BLaER1 treated with 17β-estradiol and CSF1 and Interleukin-3, amounts not matched to agents 10 nM and 100 nM (cell line): Measurements from ENCODE around the gene UBA5.

Source experiments
- H3K27ac ChIP-seq, 11 experiments: shearing (Covaris generic); formaldehyde crosslinking; 2 replicates each; pipeline ENCODE4 v1.8.1; 2022
- H3K27me3 ChIP-seq, 11 experiments: shearing (Covaris generic); formaldehyde crosslinking; 2 replicates each; pipeline ENCODE4 v1.8.1; 2022
- H3K36me3 ChIP-seq, 11 experiments: shearing (Covaris generic); formaldehyde crosslinking; 2 replicates each; pipeline ENCODE4 v1.8.1; 2022
- H3K4me1 ChIP-seq, 10 experiments: shearing (Covaris generic); formaldehyde crosslinking; 2 replicates each; pipeline ENCODE4 v1.8.1; 2022
- H3K4me2 ChIP-seq, 11 experiments: shearing (Covaris generic); formaldehyde crosslinking; 2 replicates each; pipeline ENCODE4 v1.8.1; 2022
- H3K4me3 ChIP-seq, 10 experiments: shearing (Covaris generic); formaldehyde crosslinking; 2 replicates each; pipeline ENCODE4 v1.8.1; 2022
- H3K9ac ChIP-seq, 11 experiments: shearing (Covaris generic); formaldehyde crosslinking; 2 replicates each; pipeline ENCODE4 v1.8.1; 2022
- H3K9me3 ChIP-seq, 11 experiments: shearing (Covaris generic); formaldehyde crosslinking; replicated peaks in 1 of 11; 2 replicates each; pipeline ENCODE4 v1.8.1; 2022
- H4K20me1 ChIP-seq, 11 experiments: shearing (Covaris generic); formaldehyde crosslinking; 2 replicates each; pipeline ENCODE4 v1.8.1; 2022
- Cebpa-rat ChIP-seq, 11 experiments: shearing (Covaris generic); IDR thresholded peaks; 2 replicates each; pipeline ENCODE4 v1.8.1; 2022

The UBA5 gene

DNA sequence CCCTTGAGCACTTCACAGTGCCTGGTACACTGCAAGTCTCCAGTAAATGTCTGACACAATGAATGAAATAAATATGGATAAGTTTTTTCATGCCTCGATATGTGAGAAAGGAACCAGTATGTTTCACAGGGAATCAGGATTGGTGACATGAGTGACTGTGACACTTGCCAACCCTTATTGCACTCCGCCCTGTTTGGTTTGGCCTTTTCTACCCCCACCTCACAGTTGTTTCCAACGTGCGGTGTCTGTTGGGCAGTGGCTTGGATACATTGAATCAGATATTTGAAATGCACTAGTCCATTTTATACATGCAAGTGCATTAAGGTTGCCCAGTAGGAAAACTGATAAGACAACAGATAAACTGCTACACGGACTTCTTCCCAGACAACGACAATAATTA is 60.1 kb downstream of the UBA5 start:
- Histone ChIP-seq H3K4me2 (peak overlapping the region; percentile 73 to 98 (median 93)), H3K4me3 (peak overlapping the region in 4 of 10 experiments; percentile 0 to 94 (median 90); a peak in 4 of 20 replicates), H4K20me1 (peaks cover 0 to 20% (median 0%) of the 10 kb centered on the region in 11 experiments; a peak in 5 of 22 replicates)

DNA sequence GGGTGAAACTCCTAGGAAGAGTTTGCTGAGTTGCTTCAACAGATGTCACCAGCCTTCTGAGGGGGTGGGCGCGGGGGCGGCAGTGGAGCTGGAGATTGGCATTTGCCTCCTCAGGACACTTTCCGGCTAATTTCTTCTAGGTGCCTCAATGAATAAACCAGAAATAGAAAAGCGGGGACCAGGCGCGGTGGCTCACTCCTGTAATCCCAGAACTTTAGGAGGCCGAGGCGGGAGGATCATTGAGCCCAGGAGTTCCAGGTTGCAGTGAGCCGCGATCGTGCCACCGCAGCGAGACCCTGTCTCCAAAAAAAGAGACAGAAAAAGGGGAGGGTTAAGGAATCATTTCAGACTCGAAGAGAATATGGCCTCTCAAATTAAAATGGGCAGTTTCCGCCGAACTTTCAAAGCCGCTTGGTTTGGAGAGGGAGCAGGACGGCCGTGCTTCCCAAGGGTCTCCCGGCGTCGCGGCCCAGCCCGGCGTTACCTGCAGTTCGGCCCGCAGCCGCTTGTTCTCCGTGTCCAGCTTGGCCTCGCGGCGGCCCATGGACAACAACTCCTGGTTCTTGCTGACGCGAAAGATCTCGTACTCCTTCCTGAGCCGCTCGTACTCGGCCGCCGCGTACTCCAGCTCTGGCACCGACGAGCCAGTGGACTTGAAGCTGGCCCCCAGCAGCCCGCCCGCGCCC is 61.5 kb downstream of the UBA5 start:
- Histone ChIP-seq H3K4me3 (peak overlapping the region; percentile 79 to 94 (median 90)), H3K36me3 (peaks cover 8 to 28% (median 24%) of the 10 kb centered on the region in 11 experiments; a peak in 20 of 22 replicates), H3K9me3 (no peaks in the 10 kb centered on the region), H4K20me1 (peaks cover 0 to 15% (median 0%) of the 10 kb centered on the region in 11 experiments; a peak in 4 of 22 replicates), H3K27me3 (no peaks in the 10 kb centered on the region), H3K4me2 (peak overlapping the region; percentile 73 to 98 (median 93)), H3K9ac (peak overlapping the region; percentile 91 to 98 (median 92)), H3K27ac (peak overlapping the region; percentile 79 to 95 (median 87)), H3K4me1 (peaks cover 24 to 40% (median 27%) of the 10 kb centered on the region in 10 experiments)
- no peak for TF ChIP-seq Cebpa-rat (IDR thresholded peaks at IDR 0.05)

More for the DNA sequence above, 60.1 kb downstream of the UBA5 start:
- Histone ChIP-seq H3K36me3 (peaks cover 11 to 42% (median 34%) of the 10 kb centered on the region in 11 experiments; a peak in 21 of 22 replicates), H3K9me3 (no peaks in the 10 kb centered on the region), H3K27ac (no peak overlapping the region), H3K27me3 (no peaks in the 10 kb centered on the region), H3K9ac (peak overlapping the region in 3 of 11 experiments; percentile 1 to 98 (median 9); a peak in 1 of 22 replicates), H3K4me1 (peaks cover 24 to 40% (median 27%) of the 10 kb centered on the region in 10 experiments)
- no peak for TF ChIP-seq Cebpa-rat (IDR thresholded peaks at IDR 0.05)

DNA sequence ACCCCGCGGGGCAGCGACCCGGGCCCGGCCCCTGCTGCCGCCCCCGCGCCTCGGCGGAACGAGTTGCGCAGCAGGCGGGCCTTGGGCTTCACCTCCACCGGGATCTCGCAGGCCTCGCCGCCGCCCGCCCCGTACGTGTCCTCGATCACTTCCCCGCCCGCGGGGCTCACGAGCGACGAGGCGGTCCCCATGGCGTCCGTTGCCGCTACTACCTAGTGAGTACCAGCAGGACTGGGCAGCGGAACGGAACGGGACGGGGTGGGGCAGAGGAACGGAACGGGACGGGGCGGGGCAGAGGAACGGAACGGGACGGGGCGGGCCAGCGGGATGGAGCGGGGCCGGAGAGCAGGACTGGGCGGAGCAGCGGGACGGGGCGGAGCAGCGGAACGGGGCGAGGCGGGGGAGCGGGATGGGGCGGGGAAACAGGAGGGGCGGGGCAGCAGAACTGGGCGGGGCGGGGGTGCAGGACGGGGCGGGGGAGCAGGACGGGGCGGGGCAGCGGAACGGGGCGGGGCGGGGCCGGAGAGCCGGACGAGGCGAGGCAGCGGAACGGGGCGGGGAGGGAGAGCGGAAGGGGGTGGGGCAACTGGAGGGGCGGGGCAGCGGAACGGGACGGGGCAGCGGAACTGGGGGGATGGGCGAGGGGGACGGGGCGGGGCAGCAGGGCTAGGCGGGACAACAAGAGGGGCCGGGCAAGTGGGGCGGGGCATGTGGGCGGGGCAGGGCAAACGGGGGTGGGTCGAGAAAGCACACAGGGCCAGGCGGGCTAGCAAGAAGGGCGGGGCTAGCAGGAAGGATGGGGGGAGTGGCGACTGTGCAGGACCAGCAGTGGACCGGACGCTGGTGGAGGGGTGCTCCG is 62.3 kb downstream of the UBA5 start, which contains the start of gene NPHP3:
Gene NPHP3, minus strand, starts transcription at position 245 of the 859 bp plus-strand sequence. Its CDS starts 54 bp downstream, at position 191.
- no peaks in the 10 kb centered on the region for H3K27me3 ChIP-seq
- no peaks in the 10 kb centered on the region for H3K9me3 ChIP-seq
- H3K9ac ChIP-seq: peak within 1 kb of the TSS; percentile 91 to 98 (median 92)
- TF ChIP-seq Cebpa-rat (IDR thresholded peaks at IDR 0.05): no peak
- H4K20me1 ChIP-seq: peaks cover 0 to 14% (median 0%) of the 10 kb centered on the region in 11 experiments; a peak in 4 of 22 replicates
- peak within 1 kb of the TSS; percentile 91 to 98 (median 95) for H3K4me2 ChIP-seq
- H3K36me3 ChIP-seq: peaks cover 7 to 20% (median 19%) of the 10 kb centered on the region in 11 experiments; a peak in 19 of 22 replicates
- peaks cover 24 to 40% (median 27%) of the 10 kb centered on the region in 10 experiments for H3K4me1 ChIP-seq
- peak within 1 kb of the TSS; percentile 79 to 95 (median 87) for H3K27ac ChIP-seq
- peak within 1 kb of the TSS; percentile 79 to 94 (median 90) for H3K4me3 ChIP-seq

DNA sequence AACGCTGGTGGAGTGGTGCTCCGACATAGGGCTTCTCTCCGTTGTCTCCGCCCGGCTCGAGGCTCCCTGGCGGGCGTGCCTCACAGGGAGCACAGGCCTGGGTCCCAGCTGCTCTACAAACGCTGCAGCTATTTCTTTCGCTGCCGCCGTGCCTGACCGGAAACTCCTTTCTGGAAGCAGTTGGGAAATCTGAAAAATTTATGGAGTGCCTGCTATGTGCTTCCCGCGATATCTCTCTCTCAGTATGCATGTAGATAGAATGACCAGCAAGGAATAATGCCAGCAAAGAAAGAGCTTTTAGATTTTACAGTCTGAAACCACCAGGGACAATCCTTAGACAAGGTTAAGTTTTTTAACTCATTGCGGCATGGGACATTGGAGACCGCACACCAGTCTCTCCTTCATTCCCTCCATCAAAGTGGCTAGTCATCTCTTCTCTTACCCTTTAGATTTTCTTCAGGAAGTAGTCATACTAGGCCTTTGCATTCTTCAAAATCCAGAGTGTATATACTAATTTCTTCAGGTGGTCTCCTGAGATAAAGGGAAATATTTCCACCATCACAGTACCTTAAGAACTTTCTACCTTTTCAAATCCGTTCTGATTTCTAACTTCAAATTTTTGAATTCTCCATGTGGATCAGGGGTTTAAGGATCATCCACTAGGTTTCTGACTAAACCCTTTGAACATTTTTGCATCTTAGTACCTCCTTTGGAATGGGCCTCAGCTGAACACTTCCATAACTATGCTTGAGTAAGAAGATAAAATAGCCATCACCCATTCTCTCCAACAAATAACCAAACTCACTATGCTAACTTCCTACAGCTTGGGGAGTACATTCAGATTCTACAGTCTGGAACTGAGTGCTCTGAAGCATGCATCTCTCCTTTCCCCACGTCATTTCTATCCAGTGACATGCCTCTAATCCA is 63.2 kb downstream of the UBA5 start:
- H3K27ac ChIP-seq: peak overlapping the region in 10 of 11 experiments; percentile 4 to 76 (median 58); a peak in 16 of 22 replicates
- H3K27me3 ChIP-seq: no peaks in the 10 kb centered on the region
- peak overlapping the region; percentile 63 to 84 (median 74) for H3K4me3 ChIP-seq
- no peaks in the 10 kb centered on the region for H3K9me3 ChIP-seq
- H3K36me3 ChIP-seq: peaks cover 0 to 12% (median 10%) of the 10 kb centered on the region in 11 experiments; a peak in 18 of 22 replicates
- no peak for TF ChIP-seq Cebpa-rat (IDR thresholded peaks at IDR 0.05)
- peaks cover 24 to 40% (median 27%) of the 10 kb centered on the region in 10 experiments for H3K4me1 ChIP-seq
- H4K20me1 ChIP-seq: peaks cover 0 to 14% (median 0%) of the 10 kb centered on the region in 11 experiments; a peak in 4 of 22 replicates
- H3K4me2 ChIP-seq: peak overlapping the region; percentile 74 to 96 (median 91)
- peak overlapping the region; percentile 60 to 80 (median 72); a peak in 21 of 22 replicates for H3K9ac ChIP-seq

DNA sequence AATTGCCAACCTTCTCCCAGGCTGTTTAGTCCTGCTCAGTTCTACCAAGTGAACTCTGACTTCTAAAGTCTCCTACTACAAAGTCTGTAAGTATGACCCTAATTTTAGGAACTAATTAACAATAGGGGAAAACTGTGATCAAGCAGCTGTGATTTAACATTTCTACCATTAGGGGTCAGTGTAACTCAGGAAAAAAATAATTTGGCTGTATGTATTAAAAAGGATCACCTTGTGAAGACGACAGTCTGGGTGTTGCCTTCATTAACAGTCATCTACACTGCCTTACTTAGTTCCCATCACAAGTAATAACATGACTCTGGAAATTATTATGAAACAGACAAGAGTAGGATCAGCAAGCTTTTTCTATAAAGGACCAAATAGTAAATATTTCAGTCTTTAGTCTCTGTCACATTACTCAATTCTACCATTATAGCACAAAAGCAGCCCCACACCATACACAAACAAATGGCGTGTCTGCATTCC is 66.3 kb downstream of the UBA5 start:
- no peak for TF ChIP-seq Cebpa-rat (IDR thresholded peaks at IDR 0.05)
- no peak overlapping the region for H3K9ac ChIP-seq
- peaks cover 10 to 13% (median 12%) of the 10 kb centered on the region in 10 experiments for H3K4me1 ChIP-seq
- no peak overlapping the region for H3K4me3 ChIP-seq
- H3K9me3 ChIP-seq: no peaks in the 10 kb centered on the region
- no peak overlapping the region for H3K27ac ChIP-seq
- no peak overlapping the region for H3K4me2 ChIP-seq
- no peaks in the 10 kb centered on the region for H3K36me3 ChIP-seq
- no peaks in the 10 kb centered on the region; a peak in 1 of 22 replicates for H4K20me1 ChIP-seq
- no peaks in the 10 kb centered on the region for H3K27me3 ChIP-seq
